MM.1S (cell line): ENCODE data around the gene GSE1.

Source experiments
- EZH2 ChIP-seq: fragments of 300-600 bp; sonication (generic); optimal IDR thresholded peaks from 2 replicates; pipeline ENCODE3; 2017; ENCODE audit warnings: low read depth, mild to moderate bottlenecking, antibody characterized with exemption, low read length, mixed read lengths
- EZH2phosphoT487 ChIP-seq: fragments of 300-600 bp; sonication (generic); IDR thresholded peaks from 2 replicates; pipeline ENCODE4 v1.6.1; 2018; ENCODE audit warnings: antibody characterized with exemption, low read length
- TF ChIP-seq, protein P1 (sequence below): fragments of 300-600 bp; sonication (generic); IDR thresholded peaks from 2 replicates; pipeline ENCODE4 v1.5.1; 2016; ENCODE audit warnings: antibody characterized with exemption, low read length, mixed read lengths

DNA sequence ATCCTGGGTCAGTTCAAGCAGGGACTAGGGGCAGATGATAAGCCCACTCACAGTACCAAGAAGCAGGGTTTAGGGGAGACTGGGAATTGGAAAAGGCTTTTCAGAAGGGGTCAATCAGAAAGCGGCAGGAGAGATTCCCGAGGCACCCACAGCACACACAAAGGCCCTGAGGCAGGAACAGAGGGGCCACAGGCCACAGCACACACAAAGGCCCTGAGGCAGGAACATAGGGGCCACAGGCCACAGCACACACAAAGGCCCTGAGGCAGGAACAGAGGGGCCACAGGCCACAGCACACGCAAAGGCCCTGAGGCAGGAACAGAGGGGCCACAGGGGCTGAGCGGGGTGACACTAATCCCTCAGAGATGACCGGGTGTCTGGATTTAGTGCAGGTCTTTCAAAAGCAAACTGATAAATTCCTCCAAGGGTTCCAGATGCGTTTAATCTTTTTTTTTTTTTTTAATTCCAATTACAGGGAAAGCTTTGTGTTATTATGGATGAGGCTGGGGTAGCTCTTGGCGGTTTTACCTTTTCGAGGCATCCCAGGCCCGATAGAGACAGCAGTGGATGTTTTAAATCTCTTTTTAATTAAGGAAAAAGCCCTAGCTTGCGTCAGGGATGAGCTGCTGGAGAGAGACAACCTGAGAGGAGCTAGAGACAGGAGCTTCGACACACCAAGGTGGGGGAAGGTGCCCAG, 106.6 kb downstream of the GSE1 start:
- TF ChIP-seq, protein P1, sequence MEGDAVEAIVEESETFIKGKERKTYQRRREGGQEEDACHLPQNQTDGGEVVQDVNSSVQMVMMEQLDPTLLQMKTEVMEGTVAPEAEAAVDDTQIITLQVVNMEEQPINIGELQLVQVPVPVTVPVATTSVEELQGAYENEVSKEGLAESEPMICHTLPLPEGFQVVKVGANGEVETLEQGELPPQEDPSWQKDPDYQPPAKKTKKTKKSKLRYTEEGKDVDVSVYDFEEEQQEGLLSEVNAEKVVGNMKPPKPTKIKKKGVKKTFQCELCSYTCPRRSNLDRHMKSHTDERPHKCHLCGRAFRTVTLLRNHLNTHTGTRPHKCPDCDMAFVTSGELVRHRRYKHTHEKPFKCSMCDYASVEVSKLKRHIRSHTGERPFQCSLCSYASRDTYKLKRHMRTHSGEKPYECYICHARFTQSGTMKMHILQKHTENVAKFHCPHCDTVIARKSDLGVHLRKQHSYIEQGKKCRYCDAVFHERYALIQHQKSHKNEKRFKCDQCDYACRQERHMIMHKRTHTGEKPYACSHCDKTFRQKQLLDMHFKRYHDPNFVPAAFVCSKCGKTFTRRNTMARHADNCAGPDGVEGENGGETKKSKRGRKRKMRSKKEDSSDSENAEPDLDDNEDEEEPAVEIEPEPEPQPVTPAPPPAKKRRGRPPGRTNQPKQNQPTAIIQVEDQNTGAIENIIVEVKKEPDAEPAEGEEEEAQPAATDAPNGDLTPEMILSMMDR: no peak
- no peak for TF ChIP-seq EZH2
- TF ChIP-seq EZH2phosphoT487: no peak
